Measurements from ENCODE around the gene ADAT1.
A peak's percentile ranks its signal among the peaks of the same experiment; 100 is the strongest.

Gene ADAT1

DNA sequence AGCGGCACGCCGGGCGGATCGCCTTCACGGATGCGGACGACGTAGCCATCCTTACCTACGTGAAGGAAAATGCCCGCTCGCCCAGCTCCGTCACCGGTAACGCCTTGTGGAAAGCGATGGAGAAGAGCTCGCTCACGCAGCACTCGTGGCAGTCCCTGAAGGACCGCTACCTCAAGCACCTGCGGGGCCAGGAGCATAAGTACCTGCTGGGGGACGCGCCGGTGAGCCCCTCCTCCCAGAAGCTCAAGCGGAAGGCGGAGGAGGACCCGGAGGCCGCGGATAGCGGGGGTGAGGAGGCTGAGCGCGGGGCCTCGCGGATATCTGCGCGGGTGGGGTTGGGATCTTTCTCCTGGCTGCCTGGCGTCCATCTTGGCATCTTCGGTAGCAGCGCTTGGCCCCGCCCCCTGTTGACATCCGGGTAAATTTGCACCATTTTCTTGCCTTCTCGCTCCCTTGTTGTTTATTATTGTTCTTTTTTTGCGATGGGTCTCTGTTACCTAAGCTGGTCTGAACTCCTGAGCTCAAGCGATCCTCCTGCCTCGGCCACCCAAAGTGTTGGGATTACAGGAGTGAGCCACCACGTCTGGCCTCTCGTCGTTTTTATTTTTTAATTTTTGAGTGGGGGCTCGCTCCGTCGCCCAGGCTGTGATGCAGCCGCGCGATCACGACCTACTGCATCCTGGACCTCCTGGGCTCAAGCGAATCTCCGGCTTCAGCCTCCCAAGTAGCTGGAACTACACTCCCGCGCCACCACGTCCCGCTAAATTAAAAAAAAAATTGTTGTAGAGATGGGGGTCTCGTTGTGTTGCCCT is 25.4 kb upstream of the ADAT1 start:
- TF ChIP-seq GLIS3 (CRISPR knock-in tag; IDR thresholded peaks at IDR 0.05) (no peak), OSR1 (CRISPR knock-in tag; IDR thresholded peaks at IDR 0.05) (no peak), SNAI2 (CRISPR knock-in tag; IDR thresholded peaks at IDR 0.05) (no peak), ARNTL (CRISPR knock-in tag; IDR thresholded peaks at IDR 0.05; ENCODE audit: borderline replicate concordance, low read depth) (no peak), PPARA (CRISPR knock-in tag; IDR thresholded peaks at IDR 0.05; ENCODE audit: borderline replicate concordance) (no peak), CSDC2 (CRISPR knock-in tag; IDR thresholded peaks at IDR 0.05) (no peak), BACH2 (CRISPR knock-in tag; IDR thresholded peaks at IDR 0.05; ENCODE audit: borderline replicate concordance) (no peak), TCF4 (CRISPR knock-in tag; IDR thresholded peaks at IDR 0.05; ENCODE audit: borderline replicate concordance) (no peak), RARB (CRISPR knock-in tag; IDR thresholded peaks at IDR 0.05) (no peak), ZNF565 (CRISPR knock-in tag; conservative IDR thresholded peaks at IDR 0.05; ENCODE audit: low read depth) (no peak), ZFP3 (CRISPR knock-in tag; IDR thresholded peaks at IDR 0.05) (no peak), TOX (CRISPR knock-in tag; IDR thresholded peaks at IDR 0.05; ENCODE audit: borderline replicate concordance) (no peak), ESRRG (CRISPR knock-in tag; IDR thresholded peaks at IDR 0.05) (no peak), ZFP30 (CRISPR knock-in tag; IDR thresholded peaks at IDR 0.05) (no peak), ZNF70 (CRISPR knock-in tag; IDR thresholded peaks at IDR 0.05) (no peak)
- TF ChIP-seq, protein P1, sequence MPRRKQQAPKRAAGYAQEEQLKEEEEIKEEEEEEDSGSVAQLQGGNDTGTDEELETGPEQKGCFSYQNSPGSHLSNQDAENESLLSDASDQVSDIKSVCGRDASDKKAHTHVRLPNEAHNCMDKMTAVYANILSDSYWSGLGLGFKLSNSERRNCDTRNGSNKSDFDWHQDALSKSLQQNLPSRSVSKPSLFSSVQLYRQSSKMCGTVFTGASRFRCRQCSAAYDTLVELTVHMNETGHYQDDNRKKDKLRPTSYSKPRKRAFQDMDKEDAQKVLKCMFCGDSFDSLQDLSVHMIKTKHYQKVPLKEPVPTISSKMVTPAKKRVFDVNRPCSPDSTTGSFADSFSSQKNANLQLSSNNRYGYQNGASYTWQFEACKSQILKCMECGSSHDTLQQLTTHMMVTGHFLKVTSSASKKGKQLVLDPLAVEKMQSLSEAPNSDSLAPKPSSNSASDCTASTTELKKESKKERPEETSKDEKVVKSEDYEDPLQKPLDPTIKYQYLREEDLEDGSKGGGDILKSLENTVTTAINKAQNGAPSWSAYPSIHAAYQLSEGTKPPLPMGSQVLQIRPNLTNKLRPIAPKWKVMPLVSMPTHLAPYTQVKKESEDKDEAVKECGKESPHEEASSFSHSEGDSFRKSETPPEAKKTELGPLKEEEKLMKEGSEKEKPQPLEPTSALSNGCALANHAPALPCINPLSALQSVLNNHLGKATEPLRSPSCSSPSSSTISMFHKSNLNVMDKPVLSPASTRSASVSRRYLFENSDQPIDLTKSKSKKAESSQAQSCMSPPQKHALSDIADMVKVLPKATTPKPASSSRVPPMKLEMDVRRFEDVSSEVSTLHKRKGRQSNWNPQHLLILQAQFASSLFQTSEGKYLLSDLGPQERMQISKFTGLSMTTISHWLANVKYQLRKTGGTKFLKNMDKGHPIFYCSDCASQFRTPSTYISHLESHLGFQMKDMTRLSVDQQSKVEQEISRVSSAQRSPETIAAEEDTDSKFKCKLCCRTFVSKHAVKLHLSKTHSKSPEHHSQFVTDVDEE (CRISPR knock-in tag; IDR thresholded peaks at IDR 0.05) = no peak
- TF ChIP-seq, protein P2, sequence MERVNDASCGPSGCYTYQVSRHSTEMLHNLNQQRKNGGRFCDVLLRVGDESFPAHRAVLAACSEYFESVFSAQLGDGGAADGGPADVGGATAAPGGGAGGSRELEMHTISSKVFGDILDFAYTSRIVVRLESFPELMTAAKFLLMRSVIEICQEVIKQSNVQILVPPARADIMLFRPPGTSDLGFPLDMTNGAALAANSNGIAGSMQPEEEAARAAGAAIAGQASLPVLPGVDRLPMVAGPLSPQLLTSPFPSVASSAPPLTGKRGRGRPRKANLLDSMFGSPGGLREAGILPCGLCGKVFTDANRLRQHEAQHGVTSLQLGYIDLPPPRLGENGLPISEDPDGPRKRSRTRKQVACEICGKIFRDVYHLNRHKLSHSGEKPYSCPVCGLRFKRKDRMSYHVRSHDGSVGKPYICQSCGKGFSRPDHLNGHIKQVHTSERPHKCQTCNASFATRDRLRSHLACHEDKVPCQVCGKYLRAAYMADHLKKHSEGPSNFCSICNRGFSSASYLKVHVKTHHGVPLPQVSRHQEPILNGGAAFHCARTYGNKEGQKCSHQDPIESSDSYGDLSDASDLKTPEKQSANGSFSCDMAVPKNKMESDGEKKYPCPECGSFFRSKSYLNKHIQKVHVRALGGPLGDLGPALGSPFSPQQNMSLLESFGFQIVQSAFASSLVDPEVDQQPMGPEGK (CRISPR knock-in tag; IDR thresholded peaks at IDR 0.05; ENCODE audit: borderline replicate concordance) = no peak
- TF ChIP-seq, protein P3, sequence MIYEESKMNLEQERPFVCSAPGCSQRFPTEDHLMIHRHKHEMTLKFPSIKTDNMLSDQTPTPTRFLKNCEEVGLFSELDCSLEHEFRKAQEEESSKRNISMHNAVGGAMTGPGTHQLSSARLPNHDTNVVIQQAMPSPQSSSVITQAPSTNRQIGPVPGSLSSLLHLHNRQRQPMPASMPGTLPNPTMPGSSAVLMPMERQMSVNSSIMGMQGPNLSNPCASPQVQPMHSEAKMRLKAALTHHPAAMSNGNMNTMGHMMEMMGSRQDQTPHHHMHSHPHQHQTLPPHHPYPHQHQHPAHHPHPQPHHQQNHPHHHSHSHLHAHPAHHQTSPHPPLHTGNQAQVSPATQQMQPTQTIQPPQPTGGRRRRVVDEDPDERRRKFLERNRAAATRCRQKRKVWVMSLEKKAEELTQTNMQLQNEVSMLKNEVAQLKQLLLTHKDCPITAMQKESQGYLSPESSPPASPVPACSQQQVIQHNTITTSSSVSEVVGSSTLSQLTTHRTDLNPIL (CRISPR knock-in tag; IDR thresholded peaks at IDR 0.05; ENCODE audit: low read depth) = no peak
- TF ChIP-seq, protein P4, sequence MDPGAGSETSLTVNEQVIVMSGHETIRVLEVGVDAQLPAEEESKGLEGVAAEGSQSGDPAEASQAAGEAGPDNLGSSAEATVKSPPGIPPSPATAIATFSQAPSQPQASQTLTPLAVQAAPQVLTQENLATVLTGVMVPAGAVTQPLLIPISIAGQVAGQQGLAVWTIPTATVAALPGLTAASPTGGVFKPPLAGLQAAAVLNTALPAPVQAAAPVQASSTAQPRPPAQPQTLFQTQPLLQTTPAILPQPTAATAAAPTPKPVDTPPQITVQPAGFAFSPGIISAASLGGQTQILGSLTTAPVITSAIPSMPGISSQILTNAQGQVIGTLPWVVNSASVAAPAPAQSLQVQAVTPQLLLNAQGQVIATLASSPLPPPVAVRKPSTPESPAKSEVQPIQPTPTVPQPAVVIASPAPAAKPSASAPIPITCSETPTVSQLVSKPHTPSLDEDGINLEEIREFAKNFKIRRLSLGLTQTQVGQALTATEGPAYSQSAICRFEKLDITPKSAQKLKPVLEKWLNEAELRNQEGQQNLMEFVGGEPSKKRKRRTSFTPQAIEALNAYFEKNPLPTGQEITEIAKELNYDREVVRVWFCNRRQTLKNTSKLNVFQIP (CRISPR knock-in tag; IDR thresholded peaks at IDR 0.05; ENCODE audit: borderline replicate concordance, low read depth) = no peak
- ATAC-seq = peak; percentile 70

- peak; percentile 94 for ATAC-seq
Measured at GRCh38 chr16:75647492-75648264, 24.6 kb upstream of the ADAT1 start, which contains the start of the genes KARS1 and TERF2IP. KARS1 (minus strand) TSS chr16:75647665; CDS start chr16:75647639, 26 bp downstream. TERF2IP (plus strand) TSS chr16:75647773; CDS start chr16:75647883, 110 bp downstream.

More at GRCh38 chr16:75647492-75648264, 24.6 kb upstream of the ADAT1 start, which contains the start of the genes KARS1 and TERF2IP:
- 0 out of 2 replicates have a peak, but pooled peaks have one; percentile 53 for TF ChIP-seq GLIS3 (CRISPR knock-in tag; IDR thresholded peaks at IDR 0.05)
- TF ChIP-seq, protein P2 (CRISPR knock-in tag; IDR thresholded peaks at IDR 0.05; ENCODE audit: borderline replicate concordance) = no peak
- TF ChIP-seq ZNF70 (CRISPR knock-in tag; IDR thresholded peaks at IDR 0.05) = peak; percentile 95

All from SK-N-SH treated with all-trans-retinoic acid at 6 μM for 48 hours (cell line).